GM19468 (cell line): ENCODE results near the gene CTNND2.

Experiments used
- ATAC-seq: cut with Tn5 transposase; IDR thresholded peaks from one replicate; pipeline ENCODE4 v1.9.1; 2021; ENCODE audit warnings: mild to moderate bottlenecking, moderate library complexity, moderate number of reproducible peaks; ENCODE audit not compliant: unreplicated experiment; ENCODE audit errors: extremely low read depth

CTNND2 gene, protein sequence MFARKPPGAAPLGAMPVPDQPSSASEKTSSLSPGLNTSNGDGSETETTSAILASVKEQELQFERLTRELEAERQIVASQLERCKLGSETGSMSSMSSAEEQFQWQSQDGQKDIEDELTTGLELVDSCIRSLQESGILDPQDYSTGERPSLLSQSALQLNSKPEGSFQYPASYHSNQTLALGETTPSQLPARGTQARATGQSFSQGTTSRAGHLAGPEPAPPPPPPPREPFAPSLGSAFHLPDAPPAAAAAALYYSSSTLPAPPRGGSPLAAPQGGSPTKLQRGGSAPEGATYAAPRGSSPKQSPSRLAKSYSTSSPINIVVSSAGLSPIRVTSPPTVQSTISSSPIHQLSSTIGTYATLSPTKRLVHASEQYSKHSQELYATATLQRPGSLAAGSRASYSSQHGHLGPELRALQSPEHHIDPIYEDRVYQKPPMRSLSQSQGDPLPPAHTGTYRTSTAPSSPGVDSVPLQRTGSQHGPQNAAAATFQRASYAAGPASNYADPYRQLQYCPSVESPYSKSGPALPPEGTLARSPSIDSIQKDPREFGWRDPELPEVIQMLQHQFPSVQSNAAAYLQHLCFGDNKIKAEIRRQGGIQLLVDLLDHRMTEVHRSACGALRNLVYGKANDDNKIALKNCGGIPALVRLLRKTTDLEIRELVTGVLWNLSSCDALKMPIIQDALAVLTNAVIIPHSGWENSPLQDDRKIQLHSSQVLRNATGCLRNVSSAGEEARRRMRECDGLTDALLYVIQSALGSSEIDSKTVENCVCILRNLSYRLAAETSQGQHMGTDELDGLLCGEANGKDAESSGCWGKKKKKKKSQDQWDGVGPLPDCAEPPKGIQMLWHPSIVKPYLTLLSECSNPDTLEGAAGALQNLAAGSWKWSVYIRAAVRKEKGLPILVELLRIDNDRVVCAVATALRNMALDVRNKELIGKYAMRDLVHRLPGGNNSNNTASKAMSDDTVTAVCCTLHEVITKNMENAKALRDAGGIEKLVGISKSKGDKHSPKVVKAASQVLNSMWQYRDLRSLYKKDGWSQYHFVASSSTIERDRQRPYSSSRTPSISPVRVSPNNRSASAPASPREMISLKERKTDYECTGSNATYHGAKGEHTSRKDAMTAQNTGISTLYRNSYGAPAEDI (N-terminal part only)

DNA sequence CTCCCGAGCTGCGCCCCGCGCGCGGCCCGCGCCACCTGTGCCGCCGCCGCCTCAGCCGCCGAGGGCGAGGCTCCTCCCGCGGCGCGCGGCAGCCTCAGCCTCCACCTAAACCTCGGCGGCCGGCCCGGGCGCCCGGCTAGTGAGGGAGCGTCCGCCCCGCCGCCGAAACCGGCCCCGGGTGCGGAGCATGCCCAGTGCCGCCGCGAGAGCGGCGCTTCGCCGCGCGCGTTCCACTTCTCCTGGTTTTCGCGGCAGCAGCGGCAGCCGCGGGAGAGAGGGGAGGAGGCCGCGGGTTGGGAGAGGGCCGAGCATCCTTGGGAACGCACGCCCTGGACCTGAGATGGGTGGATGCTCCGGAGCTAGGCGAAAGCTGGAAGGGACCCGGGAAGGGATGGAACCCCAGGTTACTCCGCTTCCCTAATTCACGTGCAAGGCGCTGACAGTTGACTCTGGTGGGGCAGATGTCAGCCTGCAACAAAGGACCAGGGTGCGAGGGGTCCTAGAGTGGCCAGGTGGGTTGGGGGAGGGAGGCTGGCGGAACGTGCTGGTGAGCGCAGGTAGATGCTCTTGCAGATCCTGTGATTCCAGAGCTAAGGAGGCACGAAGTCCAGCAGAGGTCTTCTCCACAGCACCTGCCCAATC lies at the start of gene CTNND2:
CTNND2 (minus strand) TSS at position 182 of the 642 bp plus-strand sequence. CDS start 593 bp downstream, outside the sequence.
- no peak for ATAC-seq

DNA sequence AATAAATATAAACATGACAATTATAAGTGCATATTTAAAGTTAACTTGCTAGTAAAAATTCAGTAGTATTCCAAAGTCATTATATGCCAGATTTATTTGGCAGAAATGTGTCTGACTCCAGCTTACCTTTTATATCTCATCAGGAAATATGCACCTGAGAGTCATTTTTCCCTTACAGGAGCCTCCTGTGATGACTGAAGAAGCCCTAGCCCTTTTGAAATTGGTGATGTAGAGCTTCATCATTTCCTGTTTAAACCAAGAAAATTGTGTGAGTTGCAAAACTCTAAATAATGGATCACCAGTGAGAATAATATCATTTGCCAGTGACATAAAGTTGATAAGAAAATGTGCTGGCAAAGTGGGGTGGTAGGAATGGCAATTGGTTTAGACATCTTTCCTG lies 42.1 kb upstream of the CTNND2 start:
- ATAC-seq: no peak

DNA sequence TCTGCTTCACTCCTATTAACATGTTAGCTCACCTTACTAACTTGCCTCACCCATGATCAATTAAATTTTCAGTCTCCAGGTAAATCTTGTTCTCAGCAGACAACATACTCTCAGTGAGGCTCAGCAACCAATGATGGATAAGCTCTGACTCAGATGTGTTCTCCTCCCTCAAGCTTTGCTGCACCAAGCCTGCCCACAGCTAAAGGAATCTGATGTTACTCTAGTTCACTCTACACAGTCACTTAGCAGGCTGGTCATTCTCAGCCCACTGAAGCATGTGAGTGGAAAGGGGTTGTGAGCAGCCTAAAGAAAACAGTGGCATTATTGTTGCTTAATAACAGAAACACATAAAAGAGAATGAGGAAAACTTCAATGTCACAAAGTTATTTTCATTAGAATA lies 37.3 kb upstream of the CTNND2 start:
- no peak for ATAC-seq

DNA sequence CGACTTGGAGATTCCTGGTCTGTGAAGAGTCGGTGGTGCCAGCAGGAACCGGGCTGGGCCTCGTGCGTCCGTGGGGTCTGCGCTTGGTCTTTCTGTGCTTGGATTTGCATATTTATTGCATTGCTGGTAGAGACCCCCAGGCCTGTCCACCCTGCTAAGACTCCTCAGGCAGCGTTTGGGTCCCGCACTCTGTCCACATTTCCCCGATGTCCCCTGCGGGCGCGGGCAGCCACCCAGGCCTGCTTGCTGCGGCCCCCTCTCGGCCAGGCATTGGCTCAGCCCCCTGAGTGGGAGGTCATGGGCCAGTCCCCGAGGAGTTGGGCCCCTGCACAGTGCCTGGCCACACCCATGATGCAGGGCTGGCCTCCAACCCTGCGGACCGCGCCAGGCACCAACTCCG lies 27.4 kb upstream of the CTNND2 start:
- ATAC-seq: no peak

DNA sequence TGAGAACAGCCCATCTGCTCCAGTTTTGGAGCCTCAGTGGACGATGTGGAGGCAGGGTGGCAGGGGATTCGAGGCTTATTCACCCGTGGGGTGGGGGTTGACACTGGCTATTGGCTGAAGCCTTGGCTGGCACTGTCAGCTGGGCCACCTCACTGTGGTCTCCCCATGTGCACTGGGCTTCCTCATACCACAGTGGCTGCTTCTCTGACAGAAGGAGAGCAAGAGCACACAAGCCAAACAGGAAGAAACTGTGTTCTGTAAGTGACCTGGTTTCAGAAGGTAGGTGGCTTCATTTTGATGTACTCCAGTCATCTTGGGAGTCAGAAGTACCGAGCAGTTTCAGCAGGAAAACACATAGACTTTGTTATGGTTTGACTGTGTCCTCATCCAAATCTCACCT lies 24.7 kb upstream of the CTNND2 start:
- no peak for ATAC-seq

DNA sequence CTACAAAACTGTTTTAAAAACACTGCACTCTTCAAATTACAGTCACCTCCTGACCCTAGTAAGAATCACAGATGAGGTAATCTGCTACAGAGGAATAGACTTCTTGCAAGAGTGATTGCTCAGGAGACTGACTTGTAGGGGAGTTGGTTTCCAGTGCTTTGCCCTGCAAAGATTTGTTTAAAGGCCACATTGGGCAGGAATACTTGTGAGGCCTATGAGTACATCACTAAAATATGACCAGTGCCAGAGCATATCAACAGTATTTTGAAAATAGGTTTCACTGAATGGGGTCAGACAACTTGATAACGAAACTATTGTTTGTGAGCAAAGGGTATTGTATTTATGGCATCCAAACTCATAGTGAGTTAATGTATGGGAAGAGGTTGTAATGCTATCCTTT lies 21.5 kb upstream of the CTNND2 start:
- ATAC-seq: no peak

DNA sequence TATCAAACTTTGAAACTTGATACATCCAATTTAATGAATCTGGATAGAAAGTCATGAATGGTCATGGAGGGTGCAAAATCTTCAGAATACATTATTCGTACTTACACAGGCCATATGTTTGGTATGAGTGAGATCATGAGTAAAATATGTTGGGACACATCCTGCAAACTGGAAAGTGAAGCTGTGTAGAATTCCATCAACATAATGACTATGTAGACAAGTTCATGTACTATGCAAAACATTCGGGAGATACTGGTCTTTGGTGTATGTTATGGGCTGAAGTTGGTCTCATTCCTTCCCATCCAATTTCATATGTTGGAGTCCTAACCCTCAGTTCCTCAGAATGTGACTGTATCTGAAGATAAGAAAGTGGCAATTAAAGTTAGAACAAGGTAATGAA lies 18.1 kb upstream of the CTNND2 start:
- no peak for ATAC-seq

DNA sequence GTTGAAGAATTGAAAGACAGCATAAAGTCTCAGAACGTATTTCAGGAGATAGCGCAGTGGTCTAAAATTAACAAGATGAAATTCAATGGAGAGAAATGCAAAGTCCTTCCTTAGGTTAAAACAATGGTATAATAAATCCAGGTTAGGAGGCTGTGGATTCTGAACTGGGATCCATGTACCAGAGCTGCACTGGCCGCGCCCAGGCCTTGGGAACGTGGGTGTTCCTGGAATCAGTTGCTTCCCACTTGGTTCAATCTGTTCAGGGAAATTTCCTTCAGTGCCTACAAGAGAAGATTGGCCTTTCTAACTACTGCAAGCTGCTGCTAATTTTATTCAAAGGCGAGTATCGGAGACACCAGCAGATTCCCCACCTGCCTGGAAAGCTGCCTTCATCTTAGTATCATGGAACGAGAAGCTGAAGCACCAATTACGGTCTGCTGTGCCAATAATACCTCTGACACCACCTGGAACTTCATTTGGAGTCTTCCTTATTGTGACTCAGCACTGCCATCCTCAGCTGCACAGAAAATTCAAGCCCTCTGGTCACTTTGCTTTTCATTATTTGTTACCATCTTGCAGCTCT lies 14.3 kb upstream of the CTNND2 start:
- ATAC-seq: no peak

DNA sequence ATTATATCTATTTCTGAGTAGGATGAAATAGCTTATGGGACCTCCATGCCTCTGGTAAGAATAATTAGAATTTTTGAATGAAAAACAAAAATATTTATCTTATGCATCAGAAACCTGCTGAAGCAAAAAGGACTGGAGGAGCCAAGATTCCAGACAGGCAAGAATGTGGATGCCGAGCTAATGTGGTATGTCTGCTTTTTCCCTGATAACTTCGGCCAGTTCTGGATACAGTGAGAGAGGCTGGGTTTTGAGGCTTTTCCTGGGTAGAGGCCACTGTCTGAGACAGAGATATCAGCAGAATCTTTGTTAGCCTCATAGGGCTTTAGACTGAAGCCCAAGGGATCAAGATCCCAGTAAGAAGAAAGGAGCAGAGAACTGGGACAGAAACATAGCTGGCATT lies 5.2 kb upstream of the CTNND2 start:
- ATAC-seq: no peak

DNA sequence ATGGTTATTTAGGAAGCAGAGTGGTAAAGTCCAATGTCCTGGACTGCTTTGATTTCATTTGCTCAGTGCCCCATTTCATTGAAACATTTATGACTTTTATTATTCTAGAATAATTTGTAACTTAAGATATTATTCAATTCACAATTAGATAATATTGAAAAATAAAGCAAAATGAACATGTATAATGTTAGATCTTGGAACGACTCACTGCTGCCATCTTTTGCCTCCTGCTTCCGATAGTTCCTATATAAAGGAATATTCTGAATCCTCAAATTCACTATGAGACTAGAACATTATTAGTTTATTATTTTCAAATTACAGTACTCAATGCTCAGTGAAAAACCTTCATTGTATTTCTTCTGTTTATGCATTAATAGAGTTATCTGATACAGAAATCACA lies 2.3 kb upstream of the CTNND2 start:
- no peak for ATAC-seq

DNA sequence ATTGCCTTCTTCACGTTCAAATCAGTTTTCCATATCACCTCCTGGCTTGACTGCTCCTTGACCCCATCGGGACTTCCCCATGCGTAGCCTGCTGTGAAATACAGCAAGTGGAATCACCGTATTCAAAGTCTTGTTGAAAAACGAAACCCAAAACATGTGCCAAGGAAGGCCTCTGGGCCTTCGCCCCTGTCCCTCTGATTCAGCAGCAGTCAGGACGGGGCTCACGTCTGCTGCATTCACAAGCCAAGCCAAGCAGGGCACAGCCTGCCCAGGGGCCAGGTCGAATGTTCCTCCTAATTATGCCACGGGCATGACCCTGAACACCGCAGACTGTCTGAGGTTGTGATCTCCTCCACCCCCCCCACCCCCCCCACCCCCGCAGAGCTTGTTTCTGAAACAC lies 960 bp upstream of the CTNND2 start:
- no peak for ATAC-seq

DNA sequence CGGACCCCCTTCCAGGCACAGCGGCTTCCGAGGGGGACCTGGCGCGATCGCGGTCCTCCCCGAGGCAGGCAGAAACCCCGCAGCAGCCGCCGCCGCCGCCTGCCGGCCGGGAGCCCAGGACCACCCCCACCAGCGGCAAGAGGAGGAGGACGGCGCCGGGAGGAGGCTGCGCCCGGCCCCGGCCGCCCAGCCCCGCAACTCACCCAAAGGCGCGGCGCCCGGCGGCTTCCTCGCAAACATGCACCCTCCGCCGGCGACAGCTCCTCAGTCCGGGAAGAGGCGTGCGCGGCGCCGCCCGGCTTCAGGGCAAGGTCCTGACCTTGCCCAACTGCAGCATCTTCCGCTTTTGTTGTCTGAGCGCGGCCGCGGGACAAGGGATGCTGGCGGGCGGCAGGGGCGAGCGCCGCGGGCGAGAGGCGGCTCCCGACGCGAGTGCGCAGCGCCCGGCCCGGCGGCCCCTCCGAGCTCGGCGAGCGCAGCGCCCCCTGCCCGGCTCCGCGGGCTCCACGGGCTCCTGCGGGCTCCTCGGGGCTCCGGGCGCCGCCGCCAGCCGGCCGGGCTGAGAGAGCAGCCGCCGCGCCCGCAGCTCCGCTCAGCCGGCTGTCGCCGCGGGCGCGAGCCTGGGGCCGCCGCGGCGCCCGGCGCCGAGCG lies 507 bp downstream of the CTNND2 start:
- no peak for ATAC-seq

DNA sequence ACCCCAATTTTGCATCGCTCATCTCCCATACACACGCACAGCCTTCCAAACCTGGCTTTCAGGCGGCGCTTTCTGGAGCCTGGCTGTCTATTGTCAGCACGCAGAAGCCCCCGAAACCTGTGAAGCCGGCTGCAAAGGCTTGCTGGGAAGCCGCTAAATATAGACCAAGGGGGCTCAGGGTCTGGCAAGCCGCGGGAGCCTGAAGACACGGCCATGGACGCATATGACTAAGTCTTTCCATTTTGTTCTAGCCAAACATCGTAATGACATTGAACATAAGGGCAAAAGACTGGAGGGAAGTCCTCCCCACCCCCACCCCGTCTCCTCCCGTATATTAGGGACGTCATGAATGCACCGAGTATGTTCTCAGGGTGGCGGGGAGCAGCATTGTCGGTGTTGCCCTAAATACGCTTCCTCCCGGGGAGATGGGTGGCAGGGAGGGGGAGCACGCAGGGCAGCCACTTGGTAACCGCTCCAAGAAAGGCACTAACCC lies 1.1 kb downstream of the CTNND2 start:
- ATAC-seq: no peak

DNA sequence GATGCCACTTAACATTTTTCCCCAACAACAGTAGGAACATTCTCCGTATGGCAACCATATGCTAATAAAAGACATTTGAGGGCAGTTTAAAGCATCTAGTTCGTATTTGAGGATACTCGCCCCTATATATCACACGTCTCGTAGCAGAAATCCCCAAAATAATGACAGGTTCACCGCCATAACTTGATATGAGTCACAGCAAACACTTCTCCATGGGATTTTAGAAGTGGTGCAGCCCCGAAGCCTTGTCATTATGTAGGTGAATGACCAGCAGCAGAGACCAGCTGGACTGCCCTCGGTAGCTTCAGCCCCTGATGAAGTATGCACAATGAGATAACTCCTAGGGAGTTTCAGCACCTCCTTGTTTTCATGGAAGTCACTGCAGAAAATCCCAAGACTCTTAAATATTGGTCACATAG lies 2.0 kb downstream of the CTNND2 start:
- ATAC-seq: no peak

DNA sequence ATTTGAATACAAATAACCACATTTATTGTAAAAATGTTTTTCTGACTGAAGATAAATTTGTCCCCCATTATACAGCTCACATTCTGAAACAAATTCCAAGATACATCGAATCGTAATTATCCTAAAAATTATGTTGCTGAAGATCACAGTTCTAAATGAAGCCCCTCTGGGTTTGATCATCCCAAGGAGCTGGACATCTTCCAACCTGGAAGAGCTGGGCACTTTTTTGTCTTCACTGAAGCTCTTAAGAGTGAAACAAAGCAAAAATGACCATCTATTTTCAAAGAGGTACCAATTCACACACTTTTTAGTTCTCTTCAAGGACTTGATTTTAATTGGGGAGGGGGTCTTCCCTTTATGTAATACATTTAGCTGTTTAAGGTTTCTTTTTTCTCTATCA lies 5.5 kb downstream of the CTNND2 start:
- no peak for ATAC-seq

DNA sequence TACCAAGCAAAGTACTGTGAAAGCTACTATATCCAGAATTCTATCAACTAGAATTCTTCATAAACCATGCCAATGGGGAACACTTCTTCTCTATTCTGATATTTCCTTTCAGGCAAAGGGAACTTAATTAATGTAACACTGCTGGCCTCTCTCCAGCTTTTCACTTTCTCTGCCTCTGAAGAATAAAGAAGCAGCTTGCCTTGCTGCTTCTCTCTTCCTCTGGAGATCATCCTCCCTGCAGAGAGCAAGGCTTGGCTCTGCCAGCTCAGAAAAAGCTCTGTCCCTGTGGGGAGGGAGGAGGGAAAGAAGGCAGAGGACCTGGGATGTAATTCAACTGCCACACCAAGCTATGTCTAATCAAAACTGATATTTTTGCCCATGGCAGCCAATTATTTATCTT lies 6.5 kb downstream of the CTNND2 start:
- ATAC-seq: no peak

DNA sequence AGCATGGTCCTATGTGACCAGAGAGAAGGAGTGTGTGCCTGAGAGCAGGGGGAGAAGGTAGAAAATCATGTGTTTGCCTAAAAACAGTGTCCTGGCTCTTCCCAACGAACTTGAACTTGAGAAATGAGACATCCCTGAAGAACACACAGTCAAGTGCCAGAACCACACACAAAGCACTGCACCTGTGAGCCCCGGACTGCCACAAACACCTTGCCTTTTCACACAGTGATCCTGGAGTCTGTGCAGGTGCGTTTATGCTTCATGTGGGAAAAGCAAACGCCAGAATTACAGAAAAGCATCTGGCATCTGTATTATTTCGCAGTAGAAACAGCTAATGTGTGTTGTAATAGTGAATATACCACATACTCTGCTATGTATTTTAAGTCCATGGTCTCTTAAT lies 9.3 kb downstream of the CTNND2 start:
- no peak for ATAC-seq

DNA sequence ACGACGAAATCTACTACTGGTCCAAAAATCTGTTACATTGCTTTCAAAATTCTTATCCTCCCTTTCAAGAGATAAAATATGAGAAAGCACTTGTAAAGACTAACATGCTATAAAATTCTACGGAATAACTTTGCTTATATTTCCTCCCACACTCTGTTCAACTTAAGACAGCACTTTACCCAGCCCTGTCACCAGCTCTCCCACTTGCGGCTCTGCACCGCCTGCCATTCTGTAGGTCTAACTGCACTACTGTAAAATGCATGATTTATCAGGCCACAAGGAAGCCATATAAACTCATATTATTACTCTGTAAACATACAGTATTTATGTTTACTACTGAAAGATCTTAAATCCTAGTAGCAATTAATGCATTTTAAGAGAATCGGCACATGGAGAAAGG lies 11.4 kb downstream of the CTNND2 start:
- no peak for ATAC-seq

DNA sequence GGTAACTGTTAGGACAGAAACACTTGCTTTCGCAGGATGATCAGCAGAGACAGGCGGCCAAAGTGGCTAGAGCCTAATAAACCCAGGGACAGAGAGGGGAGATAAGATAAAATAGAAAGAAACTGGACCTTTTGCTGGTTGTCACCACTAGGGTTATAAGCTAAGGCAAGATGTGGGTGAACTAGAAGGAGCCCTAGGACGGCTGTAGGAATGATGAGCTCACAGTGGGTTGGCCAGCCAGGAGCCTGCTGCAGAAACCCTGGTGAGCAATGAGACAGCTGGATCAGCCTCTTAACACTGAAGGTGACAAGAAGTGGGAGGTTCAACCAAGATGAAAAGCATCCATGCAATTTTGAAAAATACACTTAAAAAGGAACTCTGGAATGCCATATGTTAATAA lies 13.5 kb downstream of the CTNND2 start:
- no peak for ATAC-seq
